IMR-90 (cell line): Measurements from ENCODE around the gene GPR17. TPM values are rescaled to one million over a fixed set of nuclear protein-coding genes. Genes with fewer than 3 reads are reported as not detected.

ENCODE experiments used
- ATAC-seq: fragments of 200-7000 bp; cut with Tn5 transposase; 2 replicates; pipeline ENCODE4 v1.9.1; 2020; ENCODE audit warnings: low read depth, mild to moderate bottlenecking, moderate library complexity
- BruUV-seq: library from RNA; stranded (reverse); fragments of 400-500 nt; replicated peaks from 2 replicates; lab custom pipeline; 2021; lab: Mats Ljungman, UMichigan
- CTCF ChIA-PET: fragments of 300-600 bp; formaldehyde crosslinking; extraction: SDS; loops from one replicate; lab custom pipeline; 2021; ENCODE audit warnings: antibody characterized with exemption; lab: Yijun Ruan, JAX
- POLR2A ChIA-PET: fragments of 300-600 bp; sonication (Branson Sonifier 250); formaldehyde crosslinking; loops from one replicate; lab custom pipeline; 2022; ENCODE audit warnings: antibody characterized with exemption; ENCODE audit not compliant: unreplicated experiment; lab: Charles Lee
- DNase-seq: peaks from one replicate; pipeline ENCODE4 v3.0.0; 2013
- H2AFZ ChIP-seq: replicated peaks from 2 replicates; pipeline ENCODE3; 2013; ENCODE audit warnings: low read length, mild to moderate bottlenecking; ENCODE audit not compliant: poor library complexity
- H2AK5ac ChIP-seq: 2 replicates; pipeline ENCODE4 v1.6.1; 2013; ENCODE audit warnings: low read depth, low read length, inconsistent platforms
- H2AK9ac ChIP-seq: replicated peaks from 2 replicates; pipeline ENCODE3; 2013; ENCODE audit warnings: mild to moderate bottlenecking, low read depth, low read length, moderate library complexity; ENCODE audit not compliant: poor library complexity
- H2BK120ac ChIP-seq: 2 replicates; pipeline ENCODE4 v1.6.1; 2013; ENCODE audit warnings: low read depth, low read length, inconsistent platforms
- H2BK15ac ChIP-seq: 3 replicates; pipeline ENCODE4 v1.6.1; 2013; ENCODE audit warnings: low read depth, low read length, inconsistent platforms
- H2BK20ac ChIP-seq: 2 replicates; pipeline ENCODE4 v1.6.1; 2013; ENCODE audit warnings: low read depth, mild to moderate bottlenecking, inconsistent platforms, low read length, moderate library complexity
- H2BK5ac ChIP-seq: 2 replicates; pipeline ENCODE4 v1.6.1; 2013; ENCODE audit warnings: mild to moderate bottlenecking, low read depth, low read length, inconsistent platforms; ENCODE audit not compliant: poor library complexity, severe bottlenecking
- H3K14ac ChIP-seq: replicated peaks from 2 replicates; pipeline ENCODE4 v1.6.1; 2013; ENCODE audit warnings: low read depth, low read length, inconsistent platforms
- H3K18ac ChIP-seq: 2 replicates; pipeline ENCODE4 v1.6.1; 2013; ENCODE audit warnings: low read depth, low read length, control low read depth
- H3K23ac ChIP-seq: 2 replicates; pipeline ENCODE4 v1.6.1; 2013; ENCODE audit warnings: low read depth, low read length, inconsistent platforms
- H3K27ac ChIP-seq: 2 replicates; pipeline ENCODE4 v1.5.1; 2013; ENCODE audit warnings: mild to moderate bottlenecking, control low read depth, low read length; ENCODE audit not compliant: insufficient read depth
- H3K27me3 ChIP-seq: 2 replicates; pipeline ENCODE4 v1.6.1; 2013; ENCODE audit warnings: low read length; ENCODE audit not compliant: control insufficient read depth, insufficient read depth
- H3K36me3 ChIP-seq: 2 replicates; pipeline ENCODE4 v1.6.1; 2013; ENCODE audit warnings: low read length, mixed read lengths; ENCODE audit not compliant: control insufficient read depth, insufficient read depth
- H3K4ac ChIP-seq: 2 replicates; pipeline ENCODE4 v1.6.1; 2013; ENCODE audit warnings: low read depth, low read length, inconsistent platforms
- H3K4me1 ChIP-seq: 2 replicates; pipeline ENCODE4 v1.6.1; 2013; ENCODE audit warnings: low read length, mixed read lengths; ENCODE audit not compliant: control insufficient read depth, insufficient read depth
- H3K4me2 ChIP-seq: 2 replicates; pipeline ENCODE4 v1.6.1; 2013; ENCODE audit warnings: low read depth, mild to moderate bottlenecking, control low read depth, low read length, moderate library complexity
- H3K4me3 ChIP-seq: 2 replicates; pipeline ENCODE4 v1.5.1; 2013; ENCODE audit warnings: low read depth, mild to moderate bottlenecking, control low read depth, low read length, moderate library complexity; ENCODE audit not compliant: insufficient read depth
- H3K56ac ChIP-seq: 2 replicates; pipeline ENCODE4 v1.6.1; 2013; ENCODE audit warnings: low read length, inconsistent platforms; ENCODE audit not compliant: insufficient read depth; ENCODE audit errors: extremely low read depth
- H3K79me1 ChIP-seq, 2 experiments: 2 replicates each; pipeline ENCODE4 v1.6.1; 2013; ENCODE audit warnings: low read length in 2 of 2, inconsistent platforms in 1 of 2, low read depth in 1 of 2
- H3K9ac ChIP-seq: 2 replicates; pipeline ENCODE4 v1.6.1; 2013; ENCODE audit warnings: low read depth, low read length, control low read depth
- H3K9me1 ChIP-seq: 2 replicates; pipeline ENCODE4 v1.6.1; 2013; ENCODE audit warnings: low read length, inconsistent platforms; ENCODE audit not compliant: insufficient read depth
- H3K9me3 ChIP-seq: 2 replicates; pipeline ENCODE4 v1.6.1; 2013; ENCODE audit warnings: low read length; ENCODE audit not compliant: control insufficient read depth, insufficient read depth
- H4K20me1 ChIP-seq: 2 replicates; pipeline ENCODE4 v1.6.1; 2013; ENCODE audit warnings: low read length, inconsistent platforms; ENCODE audit not compliant: insufficient read depth
- H4K5ac ChIP-seq: 2 replicates; pipeline ENCODE4 v1.6.1; 2013; ENCODE audit warnings: mild to moderate bottlenecking, low read depth, low read length, control low read depth
- H4K8ac ChIP-seq, 2 experiments: 2 replicates each; pipeline ENCODE4 v1.6.1; 2013; ENCODE audit warnings: low read depth in 2 of 2, low read length in 2 of 2, control low read depth in 1 of 2, inconsistent platforms in 1 of 2
- H4K91ac ChIP-seq: 2 replicates; pipeline ENCODE4 v1.6.1; 2013; ENCODE audit warnings: low read depth, low read length, inconsistent platforms; ENCODE audit not compliant: insufficient read depth
- BHLHE40 ChIP-seq: fragments of 150-350 bp; IDR thresholded peaks from 2 replicates; pipeline ENCODE4 v1.6.1; 2016; ENCODE audit warnings: mild to moderate bottlenecking, low read depth, low read length
- CHD1 ChIP-seq: IDR thresholded peaks from 2 replicates; pipeline ENCODE4 v1.6.1; 2012; ENCODE audit warnings: low read depth, low read length, improper control_type of control experiment
- ELK1 ChIP-seq: fragments of 150-350 bp; IDR thresholded peaks from 2 replicates; pipeline ENCODE4 v1.6.1; 2016; ENCODE audit warnings: low read depth, mild to moderate bottlenecking, low read length, moderate library complexity, borderline replicate concordance
- FOS ChIP-seq: fragments of 150-350 bp; IDR thresholded peaks from 2 replicates; pipeline ENCODE4 v1.6.1; 2016; ENCODE audit warnings: low read depth, low read length
- MAZ ChIP-seq: IDR thresholded peaks from 2 replicates; pipeline ENCODE4 v1.6.1; 2012; ENCODE audit warnings: low read depth, mild to moderate bottlenecking, low read length, improper control_type of control experiment, moderate library complexity, borderline replicate concordance
- MXI1 ChIP-seq: IDR thresholded peaks from 2 replicates; pipeline ENCODE4 v1.6.1; 2012; ENCODE audit warnings: low read depth, mild to moderate bottlenecking, low read length, moderate library complexity, borderline replicate concordance
- NFE2L2 ChIP-seq: fragments of 150-350 bp; IDR thresholded peaks from 2 replicates; pipeline ENCODE4 v1.6.1; 2016; ENCODE audit warnings: low read depth, mild to moderate bottlenecking, low read length
- POLR2A ChIP-seq: IDR thresholded peaks from 2 replicates; pipeline ENCODE4 v1.6.1; 2012; ENCODE audit warnings: mild to moderate bottlenecking, low read depth, low read length
- RAD21 ChIP-seq: IDR thresholded peaks from 2 replicates; pipeline ENCODE4 v1.6.1; 2012; ENCODE audit warnings: low read length, improper control_type of control experiment
- RCOR1 ChIP-seq: IDR thresholded peaks from 2 replicates; pipeline ENCODE4 v1.6.1; 2012; ENCODE audit warnings: mild to moderate bottlenecking, low read length, improper control_type of control experiment; ENCODE audit not compliant: insufficient replicate concordance
- RFX5 ChIP-seq: IDR thresholded peaks from 2 replicates; pipeline ENCODE4 v1.8.0; 2012; ENCODE audit warnings: low read depth, mild to moderate bottlenecking, low read length, moderate library complexity
- SMC3 ChIP-seq: fragments of 150-350 bp; IDR thresholded peaks from 2 replicates; pipeline ENCODE4 v1.6.1; 2016; ENCODE audit warnings: low read depth, mild to moderate bottlenecking, antibody characterized with exemption, low read length, moderate library complexity
- USF2 ChIP-seq: fragments of 150-350 bp; IDR thresholded peaks from 2 replicates; pipeline ENCODE4 v1.6.1; 2017; ENCODE audit warnings: mild to moderate bottlenecking, antibody characterized with exemption, low read length, low read depth
- WGBS, 2 experiments: methylation state at CpG; one replicate each; pipeline versions ENCODE4 v1.1.5 to v1.1.7; 2013; ENCODE audit warnings: missing lambda C conversion rate in 2 of 2; ENCODE audit not compliant: insufficient read length in 1 of 2; ENCODE audit errors: extremely low coverage in 2 of 2; 5-methylcytosine and 5-hydroxymethylcytosine counted together
- dilution Hi-C: fragments of 300-500 bp; cut with HindIII; formaldehyde crosslinking; loops from one replicate; pipeline ENCODE4 v1.14.3; 2018; ENCODE audit warnings: low sequenced_read_pairs; ENCODE audit not compliant: unreplicated experiment
- in situ Hi-C: fragments of 300-500 bp; cut with MboI; formaldehyde crosslinking; loops from 3 replicates; pipeline ENCODE4 v1.14.3; 2019; ENCODE audit warnings: low sequenced_read_pairs, inconsistent platforms, mixed read lengths
- intact Hi-C: fragments of 100-400 bp; cut with micrococcal nuclease; formaldehyde crosslinking; loops from 2 replicates; pipeline ENCODE4 v1.10.0; 2022
- polyA plus RNA-seq, 3 experiments: library from polyadenylated mRNA; depleted of rRNA; stranded (reverse); fragments of >200 nt; gene quantifications; 2 replicates each; pipeline ENCODE4 v1.2.3, GENCODE V29; 2012; ENCODE audit warnings: low replicate concordance in 1 of 3
- total RNA-seq: library from RNA; depleted of rRNA; stranded (reverse); fragments of >200 nt; gene quantifications from 2 replicates; pipeline ENCODE4 v1.2.3, GENCODE V29; 2012

GPR17 gene
- total and polyA plus RNA-seq, 2 of the 4 experiments (the other 2 are of a cell fraction) = not detected

- POLR2A ChIA-PET = no interaction called here
- Histone ChIP-seq H3K4me1 (peaks cover 2% of the 10 kb centered on the region; the same call in 1 of the 2 replicates), H2BK15ac (no peak overlapping the region), H2BK20ac (no peak overlapping the region), H3K27ac (no peak overlapping the region), H3K56ac (no peak overlapping the region), H3K14ac (no peak overlapping the region), H4K5ac (no peak overlapping the region), H3K4me3 (no peak overlapping the region), H2BK5ac (no peak overlapping the region), H2AFZ (no peak overlapping the region), H3K36me3 (peaks cover 18% of the 10 kb centered on the region), H2BK120ac (no peak overlapping the region), H2AK9ac (no peak overlapping the region), H3K4me2 (no peak overlapping the region), H3K79me1 (peaks cover 0 to 19% of the 10 kb centered on the region in 2 experiments; a peak in 3 of 4 replicates), H4K91ac (no peak overlapping the region), H4K8ac (no peak overlapping the region), H3K9me3 (no peaks in the 10 kb centered on the region), H3K23ac (no peak overlapping the region), H3K9ac (no peak overlapping the region), H3K4ac (no peak overlapping the region), H2AK5ac (no peak overlapping the region), H3K9me1 (peaks cover 6% of the 10 kb centered on the region; the same call in 1 of the 2 replicates), H3K18ac (no peak overlapping the region), H3K27me3 (no peaks in the 10 kb centered on the region), H4K20me1 (peaks cover 16% of the 10 kb centered on the region)
- intact Hi-C loops = loop anchor here (1.0 kb wide), 1 partner anchor 8 kb away; no protein-coding TSS in a partner anchor
- 70% methylated on average over 16 of the region's 25 CpGs; no CpG with 5 or more reads in 1 of the 2 experiments for WGBS, 2 experiments
- BruUV-seq = no TSS peak
- TF ChIP-seq USF2 = no peak
- no peak for TF ChIP-seq BHLHE40
- TF ChIP-seq SMC3 = no peak
- TF ChIP-seq POLR2A = no peak
- no peak for TF ChIP-seq MXI1
- TF ChIP-seq RAD21 = no peak
- no peak for TF ChIP-seq MAZ
- TF ChIP-seq ELK1 = no peak
- TF ChIP-seq NFE2L2 = no peak
- no peak for TF ChIP-seq RFX5
- no peak for TF ChIP-seq CHD1
- no peak for TF ChIP-seq FOS
- TF ChIP-seq RCOR1 = no peak
- DNase-seq (no peak), ATAC-seq (no peak)
- CTCF ChIA-PET = no interaction called here
- in situ Hi-C loops = no loop called here
- dilution Hi-C loops = no loop called here
Observed at GRCh38 chr2:127652786-127653357, 6.9 kb downstream of the GPR17 start.
